ENCODE data around the gene GANC. TPM values are rescaled to one million over a fixed set of nuclear protein-coding genes. Genes with fewer than 3 reads are reported as not detected.
A peak's percentile ranks its signal among the peaks of the same experiment; 100 is the strongest.

Gene GANC
- total and polyA plus RNA-seq, 9 of the 15 experiments (the other 6 are each of a cell fraction or from before 2014, with no cell fraction given): 10.9 to 19.0 (median 14.5) TPM

DNA sequence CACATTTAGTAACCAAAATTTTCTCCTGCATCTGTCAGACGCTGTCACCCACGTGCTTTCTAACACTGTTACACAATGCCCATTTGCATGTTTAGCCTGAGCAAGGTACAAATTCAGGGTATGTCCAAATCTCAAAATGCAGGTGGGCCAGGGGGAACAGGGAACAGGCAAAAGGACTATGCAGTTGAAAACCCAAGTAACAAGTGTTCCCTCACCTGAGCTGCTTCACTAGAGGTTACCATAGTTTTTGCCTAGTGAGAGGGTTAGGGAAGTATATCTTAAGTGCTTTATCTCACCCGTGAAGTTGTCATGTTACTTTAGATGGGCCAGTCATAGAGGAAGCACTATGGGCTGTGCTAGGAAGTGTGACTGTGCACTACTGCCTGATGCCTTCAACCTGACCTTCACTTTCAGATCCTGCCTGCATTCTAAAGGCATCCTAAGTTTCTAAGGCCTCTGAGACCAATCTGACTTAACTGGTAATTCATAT lies 6.3 kb downstream of the GANC start (continued):
- TF ChIP-seq MAFF (IDR thresholded peaks at IDR 0.05; ENCODE audit: low read length) (peak; percentile 57; the same call in 1 of the 2 replicates), KHSRP (IDR thresholded peaks at IDR 0.05) (no peak), KDM4B (IDR thresholded peaks at IDR 0.05; ENCODE audit: borderline replicate concordance in 2 of 2, low read depth in 1 of 2) (no peak), SMARCA4 (IDR thresholded peaks at IDR 0.05) (peak; percentile 46; the same call in 1 of the 2 replicates), SMARCE1 (IDR thresholded peaks at IDR 0.05) (0 out of 2 replicates have a peak, but pooled peaks have one; percentile 30), HNRNPUL1 (IDR thresholded peaks at IDR 0.05; ENCODE audit: low read length) (no peak), ASH1L (IDR thresholded peaks at IDR 0.05; ENCODE audit: borderline replicate concordance, low read depth, partially characterized antibody) (no peak), TEAD2 (tag; IDR thresholded peaks at IDR 0.05) (no peak), ZNF217 (CRISPR knock-in tag; IDR thresholded peaks at IDR 0.05) (no peak), HIVEP1 (CRISPR knock-in tag; IDR thresholded peaks at IDR 0.05) (no peak), JUN (IDR thresholded peaks at IDR 0.05; ENCODE audit: borderline replicate concordance, low read depth, low read length) (no peak), JUN (CRISPR knock-in tag; IDR thresholded peaks at IDR 0.05; ENCODE audit: borderline replicate concordance) (no peak), CREBBP (IDR thresholded peaks at IDR 0.05; ENCODE audit: low read depth, low read length) (no peak), ZNF175 (CRISPR knock-in tag; IDR thresholded peaks at IDR 0.05; ENCODE audit: low read depth) (no peak)
- TF ChIP-seq, protein P1, sequence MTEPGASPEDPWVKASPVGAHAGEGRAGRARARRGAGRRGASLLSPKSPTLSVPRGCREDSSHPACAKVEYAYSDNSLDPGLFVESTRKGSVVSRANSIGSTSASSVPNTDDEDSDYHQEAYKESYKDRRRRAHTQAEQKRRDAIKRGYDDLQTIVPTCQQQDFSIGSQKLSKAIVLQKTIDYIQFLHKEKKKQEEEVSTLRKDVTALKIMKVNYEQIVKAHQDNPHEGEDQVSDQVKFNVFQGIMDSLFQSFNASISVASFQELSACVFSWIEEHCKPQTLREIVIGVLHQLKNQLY (CRISPR knock-in tag; conservative IDR thresholded peaks at IDR 0.05): no peak
- TF ChIP-seq, protein P2, sequence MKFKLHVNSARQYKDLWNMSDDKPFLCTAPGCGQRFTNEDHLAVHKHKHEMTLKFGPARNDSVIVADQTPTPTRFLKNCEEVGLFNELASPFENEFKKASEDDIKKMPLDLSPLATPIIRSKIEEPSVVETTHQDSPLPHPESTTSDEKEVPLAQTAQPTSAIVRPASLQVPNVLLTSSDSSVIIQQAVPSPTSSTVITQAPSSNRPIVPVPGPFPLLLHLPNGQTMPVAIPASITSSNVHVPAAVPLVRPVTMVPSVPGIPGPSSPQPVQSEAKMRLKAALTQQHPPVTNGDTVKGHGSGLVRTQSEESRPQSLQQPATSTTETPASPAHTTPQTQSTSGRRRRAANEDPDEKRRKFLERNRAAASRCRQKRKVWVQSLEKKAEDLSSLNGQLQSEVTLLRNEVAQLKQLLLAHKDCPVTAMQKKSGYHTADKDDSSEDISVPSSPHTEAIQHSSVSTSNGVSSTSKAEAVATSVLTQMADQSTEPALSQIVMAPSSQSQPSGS (CRISPR knock-in tag; IDR thresholded peaks at IDR 0.05): no peak
- TF ChIP-seq, protein P3, sequence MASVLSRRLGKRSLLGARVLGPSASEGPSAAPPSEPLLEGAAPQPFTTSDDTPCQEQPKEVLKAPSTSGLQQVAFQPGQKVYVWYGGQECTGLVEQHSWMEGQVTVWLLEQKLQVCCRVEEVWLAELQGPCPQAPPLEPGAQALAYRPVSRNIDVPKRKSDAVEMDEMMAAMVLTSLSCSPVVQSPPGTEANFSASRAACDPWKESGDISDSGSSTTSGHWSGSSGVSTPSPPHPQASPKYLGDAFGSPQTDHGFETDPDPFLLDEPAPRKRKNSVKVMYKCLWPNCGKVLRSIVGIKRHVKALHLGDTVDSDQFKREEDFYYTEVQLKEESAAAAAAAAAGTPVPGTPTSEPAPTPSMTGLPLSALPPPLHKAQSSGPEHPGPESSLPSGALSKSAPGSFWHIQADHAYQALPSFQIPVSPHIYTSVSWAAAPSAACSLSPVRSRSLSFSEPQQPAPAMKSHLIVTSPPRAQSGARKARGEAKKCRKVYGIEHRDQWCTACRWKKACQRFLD (CRISPR knock-in tag; IDR thresholded peaks at IDR 0.05): no peak
- TF ChIP-seq, protein P4, sequence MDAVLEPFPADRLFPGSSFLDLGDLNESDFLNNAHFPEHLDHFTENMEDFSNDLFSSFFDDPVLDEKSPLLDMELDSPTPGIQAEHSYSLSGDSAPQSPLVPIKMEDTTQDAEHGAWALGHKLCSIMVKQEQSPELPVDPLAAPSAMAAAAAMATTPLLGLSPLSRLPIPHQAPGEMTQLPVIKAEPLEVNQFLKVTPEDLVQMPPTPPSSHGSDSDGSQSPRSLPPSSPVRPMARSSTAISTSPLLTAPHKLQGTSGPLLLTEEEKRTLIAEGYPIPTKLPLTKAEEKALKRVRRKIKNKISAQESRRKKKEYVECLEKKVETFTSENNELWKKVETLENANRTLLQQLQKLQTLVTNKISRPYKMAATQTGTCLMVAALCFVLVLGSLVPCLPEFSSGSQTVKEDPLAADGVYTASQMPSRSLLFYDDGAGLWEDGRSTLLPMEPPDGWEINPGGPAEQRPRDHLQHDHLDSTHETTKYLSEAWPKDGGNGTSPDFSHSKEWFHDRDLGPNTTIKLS (IDR thresholded peaks at IDR 0.05; ENCODE audit: borderline replicate concordance, low read depth): peak; percentile 20; the same call in 1 of the 2 replicates
- TF ChIP-seq, protein P5, sequence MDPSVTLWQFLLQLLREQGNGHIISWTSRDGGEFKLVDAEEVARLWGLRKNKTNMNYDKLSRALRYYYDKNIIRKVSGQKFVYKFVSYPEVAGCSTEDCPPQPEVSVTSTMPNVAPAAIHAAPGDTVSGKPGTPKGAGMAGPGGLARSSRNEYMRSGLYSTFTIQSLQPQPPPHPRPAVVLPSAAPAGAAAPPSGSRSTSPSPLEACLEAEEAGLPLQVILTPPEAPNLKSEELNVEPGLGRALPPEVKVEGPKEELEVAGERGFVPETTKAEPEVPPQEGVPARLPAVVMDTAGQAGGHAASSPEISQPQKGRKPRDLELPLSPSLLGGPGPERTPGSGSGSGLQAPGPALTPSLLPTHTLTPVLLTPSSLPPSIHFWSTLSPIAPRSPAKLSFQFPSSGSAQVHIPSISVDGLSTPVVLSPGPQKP (CRISPR knock-in tag; IDR thresholded peaks at IDR 0.05): no peak
